ENCODE results near the gene TADA2A. TPM values are rescaled to one million over a fixed set of nuclear protein-coding genes. Genes with fewer than 3 reads are reported as not detected.

TADA2A gene
- total RNA-seq, 1 experiment from 2014 or later: 29.4 TPM

GRCh38 chr17:37470181-37470580 lies 63.5 kb downstream of the TADA2A start:
- Mint-ChIP-seq H3K27me3 (ENCODE audit: insufficient read depth, unreplicated experiment) (no peaks in the 10 kb centered on the region), H3K4me1 (ENCODE audit: low read depth, unreplicated experiment) (peaks cover 13% of the 10 kb centered on the region), H3K36me3 (ENCODE audit: insufficient read depth, unreplicated experiment) (peaks cover 73% of the 10 kb centered on the region), H3K27ac (ENCODE audit: unreplicated experiment) (no peak overlapping the region), H3K9me3 (ENCODE audit: unreplicated experiment) (no peaks in the 10 kb centered on the region), H3K4me3 (ENCODE audit: unreplicated experiment) (no peak overlapping the region)
- DNase-seq: no peak
- TF ChIP-seq, protein P1, sequence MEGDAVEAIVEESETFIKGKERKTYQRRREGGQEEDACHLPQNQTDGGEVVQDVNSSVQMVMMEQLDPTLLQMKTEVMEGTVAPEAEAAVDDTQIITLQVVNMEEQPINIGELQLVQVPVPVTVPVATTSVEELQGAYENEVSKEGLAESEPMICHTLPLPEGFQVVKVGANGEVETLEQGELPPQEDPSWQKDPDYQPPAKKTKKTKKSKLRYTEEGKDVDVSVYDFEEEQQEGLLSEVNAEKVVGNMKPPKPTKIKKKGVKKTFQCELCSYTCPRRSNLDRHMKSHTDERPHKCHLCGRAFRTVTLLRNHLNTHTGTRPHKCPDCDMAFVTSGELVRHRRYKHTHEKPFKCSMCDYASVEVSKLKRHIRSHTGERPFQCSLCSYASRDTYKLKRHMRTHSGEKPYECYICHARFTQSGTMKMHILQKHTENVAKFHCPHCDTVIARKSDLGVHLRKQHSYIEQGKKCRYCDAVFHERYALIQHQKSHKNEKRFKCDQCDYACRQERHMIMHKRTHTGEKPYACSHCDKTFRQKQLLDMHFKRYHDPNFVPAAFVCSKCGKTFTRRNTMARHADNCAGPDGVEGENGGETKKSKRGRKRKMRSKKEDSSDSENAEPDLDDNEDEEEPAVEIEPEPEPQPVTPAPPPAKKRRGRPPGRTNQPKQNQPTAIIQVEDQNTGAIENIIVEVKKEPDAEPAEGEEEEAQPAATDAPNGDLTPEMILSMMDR (IDR thresholded peaks at IDR 0.05; ENCODE audit: insufficient read depth in 1 of 2, low read depth in 1 of 2, low read length in 1 of 2, severe bottlenecking in 1 of 2, unreplicated experiment in 1 of 2): no peak
- Histone ChIP-seq H3K9me3 (no peaks in the 10 kb centered on the region), H3K4me1 (peaks cover under 1% of the 10 kb centered on the region), H3K4me3 (ENCODE audit: low read depth, low read length) (no peak overlapping the region), H3K36me3 (ENCODE audit: control insufficient read depth, insufficient read depth, low read length) (peaks cover 3% of the 10 kb centered on the region; the same call in 1 of the 2 replicates), H3K27me3 (replicated peaks; ENCODE audit: control insufficient read depth, insufficient read depth, low read length) (no peaks in the 10 kb centered on the region)
- intact Hi-C loops (cut with micrococcal nuclease; ENCODE audit: unreplicated experiment): no loop called here
- ChIA-PET POLR2A (no interaction called here), CTCF (no interaction called here)
- BruUV-seq (replicated peaks): no TSS peak

GRCh38 chr17:37475731-37476420 lies 69.2 kb downstream of the TADA2A start:
- TF ChIP-seq, protein P1 (IDR thresholded peaks at IDR 0.05; ENCODE audit: insufficient read depth in 1 of 2, low read depth in 1 of 2, low read length in 1 of 2, severe bottlenecking in 1 of 2, unreplicated experiment in 1 of 2): no peak
- DNase-seq: no peak
- peaks cover 7% of the 10 kb centered on the region; the same call in 1 of the 2 replicates for H3K36me3 ChIP-seq (ENCODE audit: control insufficient read depth, insufficient read depth, low read length)
- no peaks in the 10 kb centered on the region for H3K9me3 ChIP-seq
- Mint-ChIP-seq H3K27ac (ENCODE audit: unreplicated experiment) (peak overlapping the region; percentile 90), H3K4me3 (ENCODE audit: unreplicated experiment) (peak overlapping the region; percentile 42), H3K36me3 (ENCODE audit: insufficient read depth, unreplicated experiment) (peaks cover 69% of the 10 kb centered on the region), H3K27me3 (ENCODE audit: insufficient read depth, unreplicated experiment) (no peaks in the 10 kb centered on the region), H3K9me3 (ENCODE audit: unreplicated experiment) (no peaks in the 10 kb centered on the region), H3K4me1 (ENCODE audit: low read depth, unreplicated experiment) (peaks cover 36% of the 10 kb centered on the region)
- H3K4me1 ChIP-seq: peaks cover 25% of the 10 kb centered on the region
- no peaks in the 10 kb centered on the region for H3K27me3 ChIP-seq (replicated peaks; ENCODE audit: control insufficient read depth, insufficient read depth, low read length)
- POLR2A ChIA-PET: interaction anchor here (1.4 kb wide), 1 partner anchor 14 kb away, joined by 5 read pairs; the partner anchor contains the start of gene DUSP14
- intact Hi-C loops (cut with micrococcal nuclease; ENCODE audit: unreplicated experiment): loop anchor here (1.0 kb wide), 1 partner anchor 13 kb away; the partner anchor contains the start of gene DUSP14
- CTCF ChIA-PET: no interaction called here
- no TSS peak for BruUV-seq (replicated peaks)
- H3K4me3 ChIP-seq (ENCODE audit: low read depth, low read length): no peak overlapping the region

GRCh38 chr17:37476431-37477120 lies 69.9 kb downstream of the TADA2A start:
- intact Hi-C loops (cut with micrococcal nuclease; ENCODE audit: unreplicated experiment): loop anchor here (1.0 kb wide), 1 partner anchor 13 kb away; the partner anchor contains the start of gene DUSP14
- H3K36me3 Mint-ChIP-seq (ENCODE audit: insufficient read depth, unreplicated experiment): peaks cover 62% of the 10 kb centered on the region
- no peaks in the 10 kb centered on the region for H3K27me3 Mint-ChIP-seq (ENCODE audit: insufficient read depth, unreplicated experiment)
- peaks cover 43% of the 10 kb centered on the region for H3K4me1 Mint-ChIP-seq (ENCODE audit: low read depth, unreplicated experiment)
- Histone ChIP-seq H3K4me1 (peaks cover 25% of the 10 kb centered on the region), H3K4me3 (ENCODE audit: low read depth, low read length) (no peak overlapping the region), H3K9me3 (no peaks in the 10 kb centered on the region), H3K36me3 (ENCODE audit: control insufficient read depth, insufficient read depth, low read length) (peaks cover 7% of the 10 kb centered on the region; the same call in 1 of the 2 replicates), H3K27me3 (replicated peaks; ENCODE audit: control insufficient read depth, insufficient read depth, low read length) (no peaks in the 10 kb centered on the region)
- H3K9me3 Mint-ChIP-seq (ENCODE audit: unreplicated experiment): no peaks in the 10 kb centered on the region
- POLR2A ChIA-PET: interaction anchor here (0.5 to 1.5 kb wide), 3 partner anchors 13 to 1975 kb away, joined by 4 to 5 read pairs (median 5); partner anchors contain the start of genes DUSP14 and MED1
- BruUV-seq (replicated peaks): no TSS peak
- TF ChIP-seq, protein P1 (IDR thresholded peaks at IDR 0.05; ENCODE audit: insufficient read depth in 1 of 2, low read depth in 1 of 2, low read length in 1 of 2, severe bottlenecking in 1 of 2, unreplicated experiment in 1 of 2): no peak
- DNase-seq: peak; percentile 59 to 76
- peak overlapping the region; percentile 42 for H3K4me3 Mint-ChIP-seq (ENCODE audit: unreplicated experiment)
- peak overlapping the region; percentile 90 for H3K27ac Mint-ChIP-seq (ENCODE audit: unreplicated experiment)
- CTCF ChIA-PET: interaction anchor here (0.9 kb wide), 1 partner anchor 133 kb away, joined by 3 read pairs; the partner anchor contains the start of gene SYNRG
